ENCODE data around the gene FBXL17.

Gene FBXL17

GRCh38 chr5:107815109-107815508 lies 566.8 kb downstream of the FBXL17 start:
- Histone ChIP-seq H3K23ac (ENCODE audit: low read depth, low read length, poor library complexity) (no peak overlapping the region), H3K79me1 (ENCODE audit: low read depth, low read length) (no peaks in the 10 kb centered on the region), H3K18ac (ENCODE audit: low read length) (peak overlapping the region; percentile 1), H3K36me3 (replicated peaks in 1 of 2; ENCODE audit: control insufficient read depth in 2 of 2, insufficient read depth in 2 of 2, low read length in 2 of 2) (no peaks in the 10 kb centered on the region), H3K9ac (ENCODE audit: low read depth, low read length, poor library complexity) (no peak overlapping the region), H2AFZ (ENCODE audit: low read length) (no peak overlapping the region), H3K14ac (ENCODE audit: low read length) (no peak overlapping the region), H2AK5ac (ENCODE audit: low read depth, low read length) (peak overlapping the region; percentile 12), H3K4ac (ENCODE audit: low read length) (no peak overlapping the region), H3K27ac (replicated peaks; ENCODE audit: low read length) (peak overlapping the region; percentile 3), H3K4me3 (ENCODE audit: low read length in 2 of 2) (no peak overlapping the region), H3K4me1 (ENCODE audit: control insufficient read depth in 2 of 2, insufficient read depth in 1 of 2, low read depth in 1 of 2, low read length in 2 of 2) (peaks cover 0 to 13% of the 10 kb centered on the region in 2 donors), H4K91ac (ENCODE audit: low read depth, low read length, poor library complexity) (no peak overlapping the region), H4K8ac (ENCODE audit: low read depth, low read length) (no peak overlapping the region), H2BK12ac (ENCODE audit: low read length) (no peak overlapping the region), H3K9me3 (replicated peaks in 1 of 2; ENCODE audit: control insufficient read depth in 2 of 2, insufficient read depth in 1 of 2, low read depth in 1 of 2, low read length in 2 of 2) (no peaks in the 10 kb centered on the region), H2BK5ac (ENCODE audit: low read length) (no peak overlapping the region), H3K27me3 (ENCODE audit: control insufficient read depth in 3 of 3, insufficient read depth in 3 of 3, low read depth in 1 of 3, low read length in 3 of 3) (no peaks in the 10 kb centered on the region), H3K4me2 (ENCODE audit: insufficient read depth, low read length, poor library complexity, severe bottlenecking) (no peak overlapping the region), H2BK15ac (ENCODE audit: low read length) (peak overlapping the region; percentile 23), H2BK120ac (ENCODE audit: low read depth, low read length) (no peak overlapping the region)
- no peak for DNase-seq (ENCODE audit: low spot score)
- no CpG with 5 or more reads among the region's 10 CpGs for WGBS, 2 donors (ENCODE audit: extremely low coverage in 2 of 2, insufficient read length in 2 of 2, insufficient replicate concordance in 1 of 2)

- Histone ChIP-seq H2BK5ac (ENCODE audit: low read length) (no peak overlapping the region), H2BK15ac (ENCODE audit: low read length) (no peak overlapping the region), H3K23ac (ENCODE audit: low read depth, low read length, poor library complexity) (no peak overlapping the region), H3K14ac (ENCODE audit: low read length) (no peak overlapping the region), H3K79me1 (ENCODE audit: low read depth, low read length) (no peaks in the 10 kb centered on the region), H2AK5ac (ENCODE audit: low read depth, low read length) (no peak overlapping the region), H3K27ac (replicated peaks; ENCODE audit: low read length) (peak overlapping the region; percentile 20), H3K27me3 (ENCODE audit: control insufficient read depth in 3 of 3, insufficient read depth in 3 of 3, low read depth in 1 of 3, low read length in 3 of 3) (no peaks in the 10 kb centered on the region), H4K91ac (ENCODE audit: low read depth, low read length, poor library complexity) (no peak overlapping the region), H4K8ac (ENCODE audit: low read depth, low read length) (no peak overlapping the region), H2BK12ac (ENCODE audit: low read length) (no peak overlapping the region), H2BK120ac (ENCODE audit: low read depth, low read length) (no peak overlapping the region), H3K18ac (ENCODE audit: low read length) (peak overlapping the region; percentile 68), H3K4me3 (ENCODE audit: low read length in 2 of 2) (no peak overlapping the region), H3K36me3 (replicated peaks in 1 of 2; ENCODE audit: control insufficient read depth in 2 of 2, insufficient read depth in 2 of 2, low read length in 2 of 2) (no peaks in the 10 kb centered on the region), H2AFZ (ENCODE audit: low read length) (no peak overlapping the region), H3K4me2 (ENCODE audit: insufficient read depth, low read length, poor library complexity, severe bottlenecking) (no peak overlapping the region), H3K9ac (ENCODE audit: low read depth, low read length, poor library complexity) (no peak overlapping the region), H3K9me3 (replicated peaks in 1 of 2; ENCODE audit: control insufficient read depth in 2 of 2, insufficient read depth in 1 of 2, low read depth in 1 of 2, low read length in 2 of 2) (no peaks in the 10 kb centered on the region), H3K4ac (ENCODE audit: low read length) (no peak overlapping the region), H3K4me1 (ENCODE audit: control insufficient read depth in 2 of 2, insufficient read depth in 1 of 2, low read depth in 1 of 2, low read length in 2 of 2) (peaks cover 2 to 17% of the 10 kb centered on the region in 2 donors)
- DNase-seq (ENCODE audit: low spot score): no peak
- no CpG with 5 or more reads among the region's 7 CpGs for WGBS, 2 donors (ENCODE audit: extremely low coverage in 2 of 2, insufficient read length in 2 of 2, insufficient replicate concordance in 1 of 2)
Observed at GRCh38 chr5:107814183-107814827, 567.6 kb downstream of the FBXL17 start.

- Histone ChIP-seq H3K4me3 (ENCODE audit: low read length in 2 of 2) (no peak overlapping the region), H3K18ac (ENCODE audit: low read length) (peak overlapping the region; percentile 84), H4K8ac (ENCODE audit: low read depth, low read length) (no peak overlapping the region), H2BK5ac (ENCODE audit: low read length) (no peak overlapping the region), H2BK15ac (ENCODE audit: low read length) (no peak overlapping the region), H3K14ac (ENCODE audit: low read length) (no peak overlapping the region), H2AFZ (ENCODE audit: low read length) (no peak overlapping the region), H3K4me1 (ENCODE audit: control insufficient read depth in 2 of 2, insufficient read depth in 1 of 2, low read depth in 1 of 2, low read length in 2 of 2) (peaks cover 9 to 20% of the 10 kb centered on the region in 2 donors), H4K91ac (ENCODE audit: low read depth, low read length, poor library complexity) (no peak overlapping the region), H3K79me1 (ENCODE audit: low read depth, low read length) (no peaks in the 10 kb centered on the region), H3K27ac (replicated peaks; ENCODE audit: low read length) (no peak overlapping the region), H3K9me3 (replicated peaks in 1 of 2; ENCODE audit: control insufficient read depth in 2 of 2, insufficient read depth in 1 of 2, low read depth in 1 of 2, low read length in 2 of 2) (no peaks in the 10 kb centered on the region), H3K23ac (ENCODE audit: low read depth, low read length, poor library complexity) (no peak overlapping the region), H3K36me3 (replicated peaks in 1 of 2; ENCODE audit: control insufficient read depth in 2 of 2, insufficient read depth in 2 of 2, low read length in 2 of 2) (no peaks in the 10 kb centered on the region), H3K4me2 (ENCODE audit: insufficient read depth, low read length, poor library complexity, severe bottlenecking) (no peak overlapping the region), H3K4ac (ENCODE audit: low read length) (no peak overlapping the region), H2AK5ac (ENCODE audit: low read depth, low read length) (no peak overlapping the region), H2BK120ac (ENCODE audit: low read depth, low read length) (no peak overlapping the region), H3K9ac (ENCODE audit: low read depth, low read length, poor library complexity) (no peak overlapping the region), H3K27me3 (ENCODE audit: control insufficient read depth in 3 of 3, insufficient read depth in 3 of 3, low read depth in 1 of 3, low read length in 3 of 3) (no peaks in the 10 kb centered on the region), H2BK12ac (ENCODE audit: low read length) (no peak overlapping the region)
- no CpG with 5 or more reads among the region's 4 CpGs for WGBS, 2 donors (ENCODE audit: extremely low coverage in 2 of 2, insufficient read length in 2 of 2, insufficient replicate concordance in 1 of 2)
- DNase-seq (ENCODE audit: low spot score): no peak
Observed at GRCh38 chr5:107813559-107813958, 568.3 kb downstream of the FBXL17 start.

GRCh38 chr5:107812570-107813141 lies 569.2 kb downstream of the FBXL17 start:
- Histone ChIP-seq H2BK5ac (ENCODE audit: low read length) (peak overlapping the region; percentile 15), H2BK15ac (ENCODE audit: low read length) (peak overlapping the region; percentile 18), H3K4me2 (ENCODE audit: insufficient read depth, low read length, poor library complexity, severe bottlenecking) (no peak overlapping the region), H3K9ac (ENCODE audit: low read depth, low read length, poor library complexity) (no peak overlapping the region), H2BK120ac (ENCODE audit: low read depth, low read length) (no peak overlapping the region), H3K4me1 (ENCODE audit: control insufficient read depth in 2 of 2, insufficient read depth in 1 of 2, low read depth in 1 of 2, low read length in 2 of 2) (peaks cover 13 to 27% of the 10 kb centered on the region in 2 donors), H3K14ac (ENCODE audit: low read length) (no peak overlapping the region), H2AK5ac (ENCODE audit: low read depth, low read length) (no peak overlapping the region), H2AFZ (ENCODE audit: low read length) (no peak overlapping the region), H3K18ac (ENCODE audit: low read length) (peak overlapping the region; percentile 69), H4K8ac (ENCODE audit: low read depth, low read length) (no peak overlapping the region), H3K36me3 (replicated peaks in 1 of 2; ENCODE audit: control insufficient read depth in 2 of 2, insufficient read depth in 2 of 2, low read length in 2 of 2) (no peaks in the 10 kb centered on the region), H3K4me3 (ENCODE audit: low read length in 2 of 2) (no peak overlapping the region), H3K79me1 (ENCODE audit: low read depth, low read length) (no peaks in the 10 kb centered on the region), H3K27me3 (ENCODE audit: control insufficient read depth in 3 of 3, insufficient read depth in 3 of 3, low read depth in 1 of 3, low read length in 3 of 3) (no peaks in the 10 kb centered on the region), H3K23ac (ENCODE audit: low read depth, low read length, poor library complexity) (no peak overlapping the region), H2BK12ac (ENCODE audit: low read length) (peak overlapping the region; percentile 7), H3K9me3 (replicated peaks in 1 of 2; ENCODE audit: control insufficient read depth in 2 of 2, insufficient read depth in 1 of 2, low read depth in 1 of 2, low read length in 2 of 2) (no peaks in the 10 kb centered on the region), H4K91ac (ENCODE audit: low read depth, low read length, poor library complexity) (no peak overlapping the region), H3K4ac (ENCODE audit: low read length) (no peak overlapping the region), H3K27ac (replicated peaks; ENCODE audit: low read length) (no peak overlapping the region)
- WGBS, 2 donors (ENCODE audit: extremely low coverage in 2 of 2, insufficient read length in 2 of 2, insufficient replicate concordance in 1 of 2): no CpG with 5 or more reads among the region's 8 CpGs
- DNase-seq (ENCODE audit: low spot score): no peak
